WTC11 (cell line): ENCODE measurements around the gene TEX14.

Experiments used
- ATF3 ChIP-seq: sonication (generic); formaldehyde crosslinking; conservative IDR thresholded peaks from 2 replicates; pipeline ENCODE4 v1.8.1; 2022; ENCODE audit warnings: mild to moderate bottlenecking, missing genetic modification reagents
- CREB1 ChIP-seq: sonication (generic); formaldehyde crosslinking; IDR thresholded peaks from 2 replicates; pipeline ENCODE4 v1.8.0; 2023; ENCODE audit warnings: mild to moderate bottlenecking, missing genetic modification reagents
- CTCF ChIP-seq: fragments of 200-600 bp; IDR thresholded peaks from 2 replicates; pipeline ENCODE4 v1.8.0; 2022; ENCODE audit warnings: antibody characterized with exemption
- NR3C1 ChIP-seq: sonication (generic); formaldehyde crosslinking; conservative IDR thresholded peaks from 2 replicates; pipeline ENCODE4 v1.8.1; 2023; ENCODE audit warnings: low read depth, mild to moderate bottlenecking, missing genetic modification reagents
- OVOL2 ChIP-seq: fragments of 250-450 bp; sonication (Bioruptor Pico); IDR thresholded peaks from 2 replicates; pipeline ENCODE4 v1.9.0; 2021; ENCODE audit warnings: mild to moderate bottlenecking, borderline replicate concordance
- SP1 ChIP-seq: sonication (generic); formaldehyde crosslinking; conservative IDR thresholded peaks from 2 replicates; pipeline ENCODE4 v1.8.1; 2022; ENCODE audit warnings: missing genetic modification reagents
- TP53 ChIP-seq: sonication (generic); formaldehyde crosslinking; IDR thresholded peaks from 2 replicates; pipeline ENCODE4 v1.8.1; 2023; ENCODE audit warnings: mild to moderate bottlenecking, missing genetic modification reagents
- USF2 ChIP-seq: sonication (generic); formaldehyde crosslinking; IDR thresholded peaks from 2 replicates; pipeline ENCODE4 v1.8.1; 2023; ENCODE audit warnings: mild to moderate bottlenecking, missing genetic modification reagents, moderate library complexity
- ZNF232 ChIP-seq: sonication (generic); formaldehyde crosslinking; IDR thresholded peaks from 2 replicates; pipeline ENCODE4 v1.8.0; 2022; ENCODE audit warnings: mild to moderate bottlenecking, missing genetic modification reagents

- TF ChIP-seq CTCF (no peak), ATF3 (CRISPR knock-in tag) (no peak), SP1 (no peak), CREB1 (CRISPR knock-in tag) (no peak), USF2 (CRISPR knock-in tag) (no peak), ZNF232 (CRISPR knock-in tag) (no peak), OVOL2 (CRISPR knock-in tag) (no peak), NR3C1 (CRISPR knock-in tag) (no peak), TP53 (CRISPR knock-in tag) (no peak)
Measured at GRCh38 chr17:58525239-58525638, 166.6 kb downstream of the TEX14 start.
